Cardiac fibroblast (primary cell): ENCODE measurements around the gene S100A10.
A peak's percentile ranks its signal among the peaks of the same experiment; 100 is the strongest.

Experiments used
- DNase-seq, 2 donors: peaks; one replicate each; pipeline versions ENCODE4 v3.0.0 to v3.0.0-alpha.2; 2010; ENCODE audit warnings: low read depth in 2 of 2
- H3K4me3 ChIP-seq, 2 donors: replicated peaks in 1 of 2; 1 replicate in 1 of 2; 2 replicates in 1 of 2; pipeline ENCODE4 v1.5.1; 2011; ENCODE audit warnings: low read depth in 2 of 2, low read length in 2 of 2, mild to moderate bottlenecking in 2 of 2, moderate library complexity in 1 of 2
- CTCF ChIP-seq: IDR thresholded peaks from one replicate; pipeline ENCODE4 v1.5.1; 2011; ENCODE audit warnings: low read depth, mild to moderate bottlenecking, low read length, inconsistent platforms

Gene S100A10, protein sequence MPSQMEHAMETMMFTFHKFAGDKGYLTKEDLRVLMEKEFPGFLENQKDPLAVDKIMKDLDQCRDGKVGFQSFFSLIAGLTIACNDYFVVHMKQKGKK

DNA sequence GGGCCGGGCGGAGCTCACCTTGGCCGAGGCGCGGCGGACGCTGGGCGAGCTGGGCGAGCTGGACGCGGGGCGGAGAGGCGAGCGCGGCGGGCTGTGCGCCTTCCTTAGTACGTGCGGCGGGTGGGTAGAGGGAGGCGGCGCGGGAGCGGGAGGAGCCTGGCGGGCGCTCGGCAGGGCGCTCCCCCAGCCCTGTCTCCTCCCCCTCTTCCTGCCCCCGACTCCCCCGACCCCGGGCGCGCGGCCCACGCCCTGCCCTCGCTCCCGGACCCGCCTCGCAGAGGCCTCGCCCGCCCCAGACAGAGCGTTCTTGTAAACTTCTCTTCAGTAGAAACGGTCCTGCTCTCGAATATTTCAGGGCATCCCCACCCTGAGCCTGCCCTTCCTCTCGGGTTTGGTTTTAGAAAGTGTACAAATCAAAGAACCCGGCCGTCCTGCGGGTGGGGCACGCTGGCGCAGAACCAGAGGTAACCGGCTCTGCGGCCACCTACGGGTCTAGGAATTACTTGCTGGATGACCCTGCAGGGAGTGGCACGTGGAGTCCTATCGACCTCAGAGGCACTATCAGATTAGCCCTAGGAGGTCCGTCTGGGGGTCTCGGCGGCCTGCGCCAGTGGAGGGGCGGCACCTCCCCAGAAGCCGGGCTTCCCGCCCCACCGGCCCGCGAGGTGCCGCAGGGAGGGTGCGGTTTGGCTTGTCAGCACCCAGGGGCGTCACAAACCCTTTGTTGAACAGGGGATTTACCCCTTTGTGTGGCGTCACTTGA, at the start of gene S100A10:
Gene S100A10 (minus strand): TSS at position 126 of the 763 bp plus-strand sequence. CDS start 7,629 bp downstream, outside the sequence.
- peak; percentile 78 to 91 for DNase-seq
- peak within 1 kb of the TSS; percentile 78 to 85 for H3K4me3 ChIP-seq
- no peak for TF ChIP-seq CTCF

DNA sequence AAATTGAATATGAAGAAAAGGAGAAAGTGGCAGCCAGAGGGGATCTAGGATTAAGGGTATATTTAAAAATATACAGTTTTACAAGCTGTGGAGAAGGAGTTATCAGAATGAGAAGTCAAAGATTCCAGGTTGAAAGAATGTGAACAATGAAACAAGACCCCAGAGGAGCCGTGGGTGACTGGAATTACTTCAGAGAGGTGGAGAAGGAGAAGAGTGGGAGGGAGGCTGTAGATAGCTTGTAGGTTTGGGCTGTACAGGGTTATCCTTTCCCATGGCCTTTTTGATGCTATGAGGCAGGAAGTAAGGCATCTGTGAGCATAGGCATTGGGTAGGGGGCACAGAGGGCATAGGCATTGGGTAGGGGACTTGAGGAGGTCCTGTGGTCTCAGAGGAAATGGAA, 48.4 kb upstream of the S100A10 start:
- no peak for DNase-seq
- no peak for TF ChIP-seq CTCF
- no peak overlapping the region for H3K4me3 ChIP-seq

GRCh38 chr1:152039886-152040285, 46.2 kb upstream of the S100A10 start:
- no peak overlapping the region for H3K4me3 ChIP-seq
- no peak for TF ChIP-seq CTCF
- no peak for DNase-seq

DNA sequence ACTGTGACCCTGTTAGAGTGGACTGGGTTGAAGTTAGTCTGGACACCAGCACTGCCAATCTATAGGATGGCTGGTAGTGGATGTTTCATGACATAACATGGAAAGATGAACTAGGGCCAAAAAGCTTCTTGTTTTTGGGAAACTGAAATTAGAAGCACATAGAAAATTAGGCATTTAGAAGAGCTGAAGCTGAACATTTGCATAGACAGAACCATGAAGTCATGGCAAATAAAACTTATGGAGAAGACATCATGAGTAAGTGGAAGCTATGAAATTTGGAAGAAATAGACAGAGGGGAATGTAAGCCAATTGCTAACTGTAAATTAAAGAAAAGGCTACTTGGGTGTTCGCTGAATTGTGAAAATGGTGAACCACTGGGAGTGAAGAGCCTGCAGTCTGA, 45.8 kb upstream of the S100A10 start:
- H3K4me3 ChIP-seq = no peak overlapping the region
- DNase-seq = no peak
- TF ChIP-seq CTCF = no peak

GRCh38 chr1:152038871-152039270, 45.2 kb upstream of the S100A10 start:
- no peak for TF ChIP-seq CTCF
- H3K4me3 ChIP-seq = no peak overlapping the region

DNA sequence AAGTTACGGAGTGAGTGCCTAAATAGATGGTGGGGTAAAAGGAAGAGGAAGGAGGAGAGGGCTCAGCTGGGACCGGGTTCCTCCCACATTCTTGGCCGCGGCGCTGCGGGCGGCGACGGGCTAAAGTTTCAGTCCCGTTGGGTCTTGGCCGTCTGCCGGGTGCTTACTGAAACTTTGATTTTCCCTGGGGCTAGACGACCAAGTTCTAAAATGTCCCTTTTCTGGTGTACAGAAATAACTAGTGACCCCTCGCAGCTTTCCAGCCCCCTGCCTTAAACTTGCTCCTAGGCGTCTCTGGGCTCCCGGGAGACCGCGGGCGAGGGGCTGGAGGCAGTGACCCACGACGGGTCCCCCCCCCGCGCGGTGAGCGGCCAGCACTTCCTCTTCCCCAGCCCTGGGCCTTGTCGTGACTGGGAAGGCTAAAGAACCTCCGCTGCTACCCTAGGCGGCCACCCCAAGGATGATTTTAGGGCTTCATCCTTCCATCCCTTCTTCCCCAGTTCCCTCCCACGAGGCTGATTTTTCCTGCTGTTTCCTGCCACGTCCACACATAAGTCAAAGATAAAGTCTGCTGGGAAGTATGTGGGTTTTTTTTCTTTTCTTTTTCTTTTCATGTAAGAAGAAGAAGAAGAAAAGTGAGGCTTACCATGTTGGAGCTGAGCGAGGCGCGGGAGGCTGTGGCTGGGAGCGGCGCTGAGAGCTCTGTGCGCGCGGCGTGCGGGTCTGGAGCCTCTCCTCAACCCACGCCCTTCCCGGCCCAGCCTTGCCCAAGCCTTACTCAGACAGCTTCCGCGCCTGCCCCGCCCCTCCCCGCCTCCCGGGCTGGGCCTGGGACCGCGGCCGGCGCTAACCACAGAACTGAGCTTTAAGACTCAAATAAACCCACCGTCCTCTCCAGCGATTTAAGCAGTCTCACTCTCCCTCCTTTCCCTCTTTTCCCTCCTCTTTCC, 42.9 kb upstream of the S100A10 start, which contains the start of gene S100A11:
Gene S100A11 (minus strand): TSS at position 738 of the 950 bp plus-strand sequence. CDS start 89 bp downstream, at position 649.
- peak; percentile 89 to 90 for DNase-seq
- peak within 1 kb of the TSS; percentile 83 to 84 for H3K4me3 ChIP-seq
- no peak for TF ChIP-seq CTCF

More at GRCh38 chr1:152038871-152039270, 45.2 kb upstream of the S100A10 start:
- no peak for DNase-seq
